Erythroblast (primary cell): ENCODE measurements around the gene POLR1F.

ENCODE experiments used
- DNase-seq, 2 experiments: peaks; one replicate each; lab custom pipeline; 2025; lab: John Stamatoyannopoulos, UW
- GATA1 ChIP-seq: IDR thresholded peaks from 2 replicates; pipeline ENCODE4 v1.6.1; 2011; ENCODE audit warnings: low read depth, mild to moderate bottlenecking, control low read depth, low read length, moderate library complexity
- POLR2A ChIP-seq: IDR thresholded peaks from 2 replicates; pipeline ENCODE4 v1.6.1; 2011; ENCODE audit warnings: mild to moderate bottlenecking, low read length

The POLR1F gene

GRCh38 chr7:19708397-19709248 is at the start of gene POLR1F:
Gene POLR1F, minus strand, starts transcription at chr7:19709037. Its CDS starts 21 bp downstream, at chr7:19709016.
- TF ChIP-seq POLR2A, result peak; percentile 98
- no peak for TF ChIP-seq GATA1
- DNase-seq, result peak; percentile 96 to 97

GRCh38 chr7:19754521-19755116 is 45.8 kb upstream of the POLR1F start:
- TF ChIP-seq POLR2A (no peak), GATA1 (no peak)
- DNase-seq, result peak; percentile 31 to 54

DNA sequence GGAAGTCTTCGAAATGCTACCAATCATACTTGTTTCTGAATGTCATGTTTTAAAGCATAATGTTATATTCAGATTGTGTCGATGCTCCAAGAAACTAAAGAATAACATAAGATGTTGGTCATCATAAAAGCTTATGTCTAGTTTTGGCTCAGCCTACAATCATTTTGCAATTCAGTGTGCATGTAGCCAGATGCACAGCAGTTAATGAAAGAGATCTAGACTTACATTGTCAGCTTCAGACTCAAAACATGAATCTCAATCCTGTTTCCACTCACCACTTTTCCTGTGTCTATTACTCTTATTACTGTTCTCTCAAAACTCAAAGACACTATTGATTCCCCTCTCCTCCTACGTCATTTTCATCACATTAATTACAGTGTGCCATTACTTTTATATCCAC is 43.2 kb upstream of the POLR1F start:
- no peak for TF ChIP-seq GATA1
- no peak for DNase-seq

DNA sequence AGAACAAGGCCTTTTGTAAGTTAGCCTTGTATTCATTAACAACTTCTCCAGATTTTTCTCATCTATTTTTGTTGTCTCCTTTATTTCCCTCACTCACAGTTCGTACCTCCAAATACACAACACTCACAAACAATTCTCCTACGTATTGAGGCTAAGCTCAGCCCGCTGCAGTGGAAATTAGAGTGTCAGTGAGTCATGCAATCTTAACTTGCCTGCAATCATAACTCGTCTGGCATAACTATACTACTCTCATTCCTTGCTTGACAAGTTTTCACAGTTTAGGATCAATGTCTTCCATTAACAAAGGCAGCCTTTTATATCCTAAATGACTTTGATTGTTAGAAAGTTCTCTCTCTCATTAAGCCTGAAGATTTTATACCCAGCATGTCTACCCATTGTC is 40.8 kb upstream of the POLR1F start:
- TF ChIP-seq GATA1, result no peak
- TF ChIP-seq POLR2A, result no peak
- no peak for DNase-seq

GRCh38 chr7:19747740-19748339 is 39.0 kb upstream of the POLR1F start:
- peak; percentile 18 to 52 for DNase-seq

GRCh38 chr7:19744075-19744474 is 35.2 kb upstream of the POLR1F start:
- DNase-seq, result no peak
- TF ChIP-seq POLR2A (no peak), GATA1 (no peak)

More at GRCh38 chr7:19747740-19748339, 39.0 kb upstream of the POLR1F start:
- TF ChIP-seq POLR2A, result no peak
- TF ChIP-seq GATA1, result no peak

- no peak for DNase-seq
- TF ChIP-seq GATA1 (no peak), POLR2A (no peak)
Observed at GRCh38 chr7:19728716-19729115, 19.9 kb upstream of the POLR1F start.

DNA sequence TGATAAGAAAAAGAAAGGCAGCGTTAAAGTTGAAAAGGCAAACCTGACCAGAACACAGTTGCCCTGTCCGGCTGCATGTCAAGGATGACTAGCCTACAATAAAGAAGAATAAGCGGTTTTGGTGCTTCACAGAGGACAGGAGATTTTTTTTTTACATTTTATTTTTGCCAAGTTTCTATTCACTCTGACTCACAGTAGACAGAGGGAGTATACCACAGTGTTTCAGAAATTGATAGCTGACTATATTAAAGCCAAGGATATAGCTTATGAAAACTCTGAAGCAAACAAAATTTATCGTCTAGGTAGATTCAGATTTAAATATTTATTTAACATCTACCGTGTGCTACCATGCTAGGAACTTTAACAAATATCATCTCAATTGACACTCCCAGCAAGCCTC is 16.9 kb upstream of the POLR1F start:
- TF ChIP-seq POLR2A, result no peak
- DNase-seq, result no peak

DNA sequence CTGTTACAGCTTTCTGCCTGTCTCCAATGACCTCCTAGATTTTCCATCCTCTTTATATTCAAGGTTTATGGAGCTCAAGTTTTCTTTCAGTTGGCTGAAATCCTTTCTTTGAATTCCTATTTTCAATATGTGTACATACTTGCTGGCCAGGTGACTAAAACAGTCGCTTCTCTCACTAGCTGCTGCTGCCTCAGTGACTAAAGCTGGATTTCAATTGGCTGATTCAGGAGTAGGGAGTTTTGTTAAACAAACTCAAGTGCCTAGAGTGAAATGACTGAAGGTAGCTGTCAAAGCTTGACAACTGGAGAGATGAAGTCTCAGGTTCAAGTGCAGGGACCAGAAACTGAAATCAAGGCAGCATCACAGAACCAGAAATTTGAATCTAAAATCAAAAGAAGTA is 6.7 kb upstream of the POLR1F start:
- TF ChIP-seq POLR2A (no peak), GATA1 (no peak)

DNA sequence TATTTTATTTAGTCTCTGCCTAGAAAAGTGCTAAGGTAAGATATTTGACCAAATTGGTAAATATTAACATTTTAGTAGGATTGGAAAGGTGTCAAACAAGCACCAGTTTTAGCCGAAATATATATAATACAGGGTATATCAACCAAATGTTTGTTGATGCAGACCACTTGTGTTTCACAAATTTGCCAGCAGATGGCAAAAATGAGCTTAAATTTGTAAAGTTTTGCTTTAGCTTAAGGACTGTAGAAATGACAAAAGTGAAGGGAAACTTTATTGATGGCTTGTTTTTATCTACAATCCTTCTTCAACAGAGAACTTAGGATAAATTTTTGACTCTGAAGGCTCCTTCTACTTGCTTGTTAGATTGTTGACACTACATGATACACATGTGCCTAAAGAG is 4.8 kb upstream of the POLR1F start:
- TF ChIP-seq GATA1, result no peak
- no peak for TF ChIP-seq POLR2A
- peak; percentile 48 to 59 for DNase-seq

More for the DNA sequence above, 6.7 kb upstream of the POLR1F start:
- DNase-seq, result no peak

GRCh38 chr7:19709249-19709578 is 377 bp upstream of the POLR1F start:
- no peak for TF ChIP-seq POLR2A
- no peak for TF ChIP-seq GATA1
- DNase-seq, result no peak

GRCh38 chr7:19707240-19707639 is 1.6 kb downstream of the POLR1F start:
- DNase-seq, result peak in 1 of 2 experiments; percentile 18
- TF ChIP-seq POLR2A (no peak), GATA1 (no peak)

- TF ChIP-seq GATA1 (no peak), POLR2A (no peak)
- no peak for DNase-seq
Observed at GRCh38 chr7:19705663-19706062, 3.2 kb downstream of the POLR1F start.

- no peak for TF ChIP-seq POLR2A
- no peak for TF ChIP-seq GATA1
- DNase-seq, result no peak
Observed at GRCh38 chr7:19701471-19701870, 7.4 kb downstream of the POLR1F start.
